Sigmoid colon (tissue), 4 donors: ENCODE measurements around the gene IL17RB.

ENCODE experiments used
- CTCF ChIP-seq, 4 experiments: fragments of 450-650 bp in 3 of 4; fragments of 200-600 bp in 1 of 4; IDR thresholded peaks; one replicate each; pipeline ENCODE4 v1.5.1; 2016 to 2019; ENCODE audit warnings: antibody characterized with exemption in 4 of 4, mild to moderate bottlenecking in 3 of 4, moderate library complexity in 2 of 4
- POLR2AphosphoS5 ChIP-seq, 4 donors: sonication (generic); formaldehyde crosslinking; IDR thresholded peaks; one replicate each; pipeline ENCODE4 v1.6.1; 2017; ENCODE audit warnings: antibody characterized with exemption in 4 of 4

- no peak for TF ChIP-seq CTCF (IDR thresholded peaks at IDR 0.05)
- no peak for TF ChIP-seq POLR2AphosphoS5 (IDR thresholded peaks at IDR 0.05)
Measured at GRCh38 chr3:53812434-53812833, 33.9 kb upstream of the IL17RB start.
